Ramos (cell line): ENCODE measurements around the gene ABCA9.
"Not testable (repeated sequence)": the region's sequence is repeated elsewhere in the genome, so short reads cannot be mapped to it uniquely, and the experiment has no call there.

Experiments used
- in situ Hi-C: fragments of 300-500 bp; cut with MboI; formaldehyde crosslinking; loops from one replicate; pipeline ENCODE4 v1.14.3; 2022; ENCODE audit warnings: low sequenced_read_pairs; ENCODE audit not compliant: unreplicated experiment

ABCA9 gene

DNA sequence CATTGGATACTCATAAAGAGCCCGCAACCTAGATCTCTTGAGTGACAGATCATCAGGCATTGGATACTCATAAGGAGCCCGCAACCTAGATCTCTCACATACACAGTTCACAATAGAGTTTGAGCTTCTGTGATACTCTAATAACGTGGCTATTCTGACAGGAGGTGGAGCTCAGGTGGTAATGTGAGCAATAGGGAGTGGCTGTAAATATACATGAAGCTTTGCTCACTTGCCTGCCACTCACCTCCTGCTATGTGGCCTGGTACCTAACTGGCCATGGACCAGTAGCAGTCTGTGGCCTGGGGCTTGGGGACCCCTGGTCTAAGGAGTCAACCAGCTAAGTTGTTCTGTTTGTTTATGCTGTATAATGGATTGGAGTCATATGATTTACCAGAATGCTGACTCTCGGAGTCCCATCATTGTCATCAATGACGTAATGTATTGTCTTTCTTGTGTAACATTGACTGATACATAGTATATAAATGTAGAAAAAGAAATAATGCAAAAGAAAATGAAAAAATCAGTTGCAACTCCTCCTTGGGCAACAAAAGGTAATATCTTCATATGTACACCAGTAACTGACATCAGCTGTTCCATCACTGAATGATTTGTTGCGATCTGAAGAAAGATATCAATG, 17.5 kb downstream of the ABCA9 start:
- in situ Hi-C loops: no loop called here

DNA sequence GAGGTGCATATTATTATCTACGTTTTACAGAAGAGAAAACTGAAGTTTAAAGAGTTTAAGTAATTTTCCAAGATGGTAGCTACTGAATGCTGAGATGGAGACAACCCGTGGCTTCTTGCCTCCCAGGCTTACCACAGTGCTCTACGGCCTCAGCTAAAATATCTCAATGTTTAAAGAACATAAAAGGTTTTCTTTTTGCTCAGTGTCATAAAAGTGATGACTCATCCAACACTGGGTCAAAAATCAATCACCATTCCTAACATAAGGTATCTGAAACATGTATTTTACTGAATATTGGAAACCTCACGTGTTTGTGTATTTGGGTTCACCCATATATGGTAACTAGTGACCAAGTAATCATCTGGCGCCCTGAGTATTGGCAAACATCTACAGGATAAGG, 18.4 kb downstream of the ABCA9 start:
- in situ Hi-C loops: no loop called here

DNA sequence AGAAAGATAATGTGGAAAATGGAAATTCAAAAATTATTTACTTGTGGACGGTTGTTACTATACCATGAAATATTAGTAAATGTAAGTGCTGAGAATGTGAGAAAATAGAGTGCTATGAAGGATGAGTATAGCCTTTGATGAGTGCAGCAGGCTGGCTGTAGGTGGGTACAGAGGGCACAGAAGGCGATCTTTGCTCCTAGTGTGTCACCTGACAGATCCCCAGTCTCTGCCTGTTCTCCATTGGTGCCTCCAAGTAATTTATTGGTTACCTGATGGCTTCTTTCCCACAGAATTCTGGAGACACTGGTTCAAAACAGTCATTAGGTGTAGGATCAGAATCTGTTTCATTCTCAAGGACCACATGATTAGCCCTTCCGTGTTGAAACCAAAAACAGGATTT, 28.9 kb downstream of the ABCA9 start:
- in situ Hi-C loops: no loop called here

DNA sequence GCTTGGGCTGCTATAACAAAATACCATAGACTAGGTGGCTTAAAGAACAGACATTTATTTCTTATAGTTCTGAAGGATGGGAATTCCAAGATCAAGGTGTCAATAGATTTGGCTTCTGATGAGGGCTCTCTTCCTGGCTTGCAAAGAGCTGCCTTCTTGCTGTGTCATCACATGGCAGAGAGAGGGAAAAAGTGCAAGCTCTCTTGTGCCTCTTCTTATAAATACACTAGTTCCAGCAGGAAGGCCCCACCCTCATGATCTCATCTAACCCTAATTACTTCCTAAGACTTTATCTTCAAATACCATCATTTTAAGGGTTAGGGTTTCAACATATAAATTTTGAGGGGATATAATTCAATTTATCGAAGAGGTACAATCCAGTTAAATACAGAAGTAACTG, 30.6 kb downstream of the ABCA9 start:
- in situ Hi-C loops: no loop called here

DNA sequence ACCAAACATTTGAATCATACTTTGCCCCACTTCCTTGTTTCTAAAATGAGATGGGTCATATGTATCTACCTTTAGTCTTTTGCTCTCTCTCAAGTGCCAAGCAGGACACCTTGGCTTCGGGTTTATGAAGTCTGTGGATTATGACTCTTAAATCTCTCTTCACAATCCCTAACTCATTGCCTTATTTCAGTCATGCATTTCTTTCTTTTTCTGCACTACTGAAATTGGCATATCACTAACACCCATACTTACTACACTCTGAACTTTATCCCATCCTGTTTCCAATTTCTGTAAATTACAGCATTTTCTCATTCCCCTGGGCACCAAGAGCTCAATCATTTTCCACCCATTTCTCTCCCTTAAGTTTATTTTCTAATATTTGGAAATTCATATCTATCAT, 42.0 kb downstream of the ABCA9 start:
- in situ Hi-C loops: no loop called here

DNA sequence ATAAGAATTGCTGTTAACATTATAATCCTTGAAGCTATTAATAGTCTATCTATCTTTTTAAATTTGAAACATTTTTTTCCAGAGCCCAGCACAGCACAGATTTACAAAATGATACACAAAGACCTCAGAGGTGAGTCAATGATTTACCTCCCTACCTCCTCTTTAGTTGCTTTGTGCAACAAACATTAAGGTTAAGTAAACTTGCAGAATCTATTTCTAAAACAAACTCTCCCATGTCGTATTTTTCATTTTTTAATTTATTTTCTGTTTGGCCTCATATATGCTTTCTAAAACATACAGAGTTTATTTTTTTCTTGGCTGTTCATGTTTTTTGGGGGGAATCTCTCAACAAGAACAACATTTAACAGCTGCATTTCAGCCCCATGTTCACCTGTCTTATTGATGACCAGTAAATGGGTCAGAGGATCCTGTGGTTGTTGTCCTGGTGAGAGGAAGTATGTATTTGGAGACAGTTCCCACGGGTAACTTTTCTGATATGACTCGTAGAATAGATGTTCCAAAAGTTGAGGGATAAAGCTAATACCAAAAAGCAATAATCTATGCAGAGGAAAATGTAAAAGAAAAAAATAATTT, 42.6 kb downstream of the ABCA9 start:
- in situ Hi-C loops: no loop called here

DNA sequence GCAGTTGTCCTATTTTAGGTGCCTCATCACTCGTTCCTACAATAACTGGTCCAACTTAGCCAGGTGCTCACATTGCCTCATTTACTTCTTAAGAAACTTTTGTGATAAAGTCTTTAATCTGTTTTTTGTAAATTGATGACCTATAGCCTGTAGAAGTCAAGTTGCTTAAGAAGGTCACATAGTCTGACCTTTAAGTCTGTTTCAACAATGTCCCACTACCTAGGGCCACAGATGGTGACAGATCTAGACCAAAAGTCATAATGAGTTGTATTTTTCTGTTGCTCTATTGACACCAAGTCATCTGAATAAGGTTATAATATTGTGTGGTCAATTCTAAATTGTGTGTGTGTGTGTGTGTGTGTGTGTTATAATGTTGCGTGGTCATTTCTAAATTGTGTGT, 45.1 kb downstream of the ABCA9 start:
- in situ Hi-C loops: no loop called here

DNA sequence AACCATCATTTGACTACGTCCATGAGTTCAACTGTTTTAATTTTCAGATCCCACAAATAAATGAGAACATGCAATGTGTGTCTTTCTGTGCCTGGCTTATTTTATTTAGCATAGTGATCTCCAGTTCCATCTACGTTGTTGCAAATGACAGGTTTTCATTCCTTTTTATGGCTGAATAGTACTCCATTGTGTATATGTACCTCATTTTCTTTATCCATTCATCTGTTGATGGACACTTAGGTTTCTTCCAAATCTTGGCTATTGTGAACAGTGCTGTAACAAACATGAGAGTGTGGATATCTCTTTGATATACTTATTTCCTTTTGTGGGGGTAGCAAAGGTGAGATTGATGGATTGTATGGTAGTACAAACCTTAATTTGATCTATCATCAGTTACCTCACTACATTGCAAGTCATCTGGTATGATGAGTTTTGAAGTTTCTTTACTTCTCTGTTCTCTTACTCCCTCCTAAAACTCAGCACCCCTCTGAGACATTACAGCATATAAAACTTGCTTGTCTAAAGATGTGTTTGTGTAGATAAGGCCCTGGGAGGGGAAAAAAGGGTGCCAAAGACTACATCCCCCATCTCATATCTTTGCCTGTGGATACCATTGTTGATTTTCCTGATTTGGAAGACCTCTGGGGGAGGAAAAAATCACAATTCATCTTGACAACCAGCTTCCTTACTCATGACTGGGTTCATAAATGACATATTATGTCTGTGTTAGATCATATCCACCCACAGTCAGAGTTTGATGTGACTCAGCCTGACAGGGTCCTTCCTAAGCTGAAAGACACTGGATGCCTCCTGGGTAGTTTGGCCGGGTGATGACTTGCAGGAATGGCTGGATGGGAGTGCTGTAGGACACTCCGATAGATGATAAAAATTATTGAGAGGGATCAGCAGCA, 47.6 kb downstream of the ABCA9 start:
- in situ Hi-C loops: no loop called here

DNA sequence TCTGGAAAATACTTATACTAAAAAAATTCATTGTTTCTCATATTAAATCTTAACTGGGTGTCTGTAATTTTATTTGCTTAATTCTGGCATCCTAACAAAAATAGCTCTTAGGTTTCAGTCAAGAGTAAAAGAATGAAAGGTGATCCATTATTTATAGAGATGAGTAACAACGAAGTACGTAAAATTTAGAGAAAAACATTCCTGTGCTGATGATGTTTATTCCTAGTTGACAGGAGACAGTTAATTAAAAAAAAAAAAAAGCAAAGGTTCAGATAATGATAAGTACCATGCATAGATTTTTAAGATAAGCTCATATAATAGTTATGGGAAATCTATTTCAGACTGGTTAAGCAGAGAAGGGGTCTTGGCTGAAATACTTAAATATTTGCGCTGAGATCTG, 50.8 kb downstream of the ABCA9 start:
- in situ Hi-C loops: no loop called here

DNA sequence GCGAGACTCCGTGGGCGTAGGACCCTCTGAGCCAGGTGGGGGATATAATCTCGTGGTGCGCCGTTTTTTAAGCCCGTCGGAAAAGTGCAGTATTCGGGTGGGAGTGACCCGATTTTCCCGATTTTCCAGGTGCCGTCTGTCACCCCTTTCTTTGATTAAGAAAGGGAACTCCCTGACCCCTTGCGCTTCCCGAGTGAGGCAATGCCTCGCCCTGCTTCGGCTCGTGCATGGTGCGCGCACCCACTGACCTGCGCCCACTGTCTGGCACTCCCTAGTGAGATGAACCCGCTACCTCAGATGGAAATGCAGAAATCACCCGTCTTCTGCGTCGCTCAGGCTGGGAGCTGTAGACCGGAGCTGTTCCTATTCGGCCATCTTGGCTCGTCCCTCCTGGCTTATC, 56.0 kb downstream of the ABCA9 start:
- in situ Hi-C loops: not testable (repeated sequence)

DNA sequence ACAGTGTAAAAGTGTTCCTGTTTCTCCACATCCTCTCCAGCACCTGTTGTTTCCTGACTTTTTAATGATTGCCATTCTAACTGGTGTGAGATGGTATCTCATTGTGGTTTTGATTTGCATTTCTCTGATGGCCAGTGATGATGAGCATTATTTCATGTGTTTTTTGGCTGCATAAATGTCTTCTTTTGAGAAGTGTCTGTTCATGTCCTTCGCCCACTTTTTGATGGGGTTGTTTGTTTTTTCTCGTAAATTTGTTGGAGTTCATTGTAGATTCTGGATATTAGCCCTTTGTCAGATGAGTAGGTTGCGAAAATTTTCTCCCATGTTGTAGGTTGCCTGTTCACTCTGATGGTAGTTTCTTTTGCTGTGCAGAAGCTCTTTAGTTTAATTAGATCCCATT, 61.0 kb downstream of the ABCA9 start:
- in situ Hi-C loops: not testable (repeated sequence)

DNA sequence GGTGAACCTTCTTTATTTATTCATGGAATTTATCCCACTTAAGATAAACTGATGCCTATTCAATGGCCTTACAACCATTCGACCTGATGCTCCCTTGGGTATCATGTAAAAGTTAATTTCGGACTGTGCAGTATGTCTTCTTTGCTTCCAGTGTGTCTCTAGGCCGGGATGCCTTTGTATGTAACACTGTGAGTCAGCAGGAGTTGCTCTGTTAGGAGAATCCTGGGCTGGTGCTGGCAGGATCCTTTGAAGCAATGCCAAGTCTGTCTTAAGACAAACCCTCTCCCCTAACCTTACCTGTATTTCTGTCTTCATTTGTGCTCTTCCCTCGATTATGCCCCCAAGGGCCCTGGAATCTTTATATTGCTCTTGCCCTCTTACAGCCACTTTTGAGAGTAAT, 67.6 kb downstream of the ABCA9 start:
- in situ Hi-C loops: no loop called here

DNA sequence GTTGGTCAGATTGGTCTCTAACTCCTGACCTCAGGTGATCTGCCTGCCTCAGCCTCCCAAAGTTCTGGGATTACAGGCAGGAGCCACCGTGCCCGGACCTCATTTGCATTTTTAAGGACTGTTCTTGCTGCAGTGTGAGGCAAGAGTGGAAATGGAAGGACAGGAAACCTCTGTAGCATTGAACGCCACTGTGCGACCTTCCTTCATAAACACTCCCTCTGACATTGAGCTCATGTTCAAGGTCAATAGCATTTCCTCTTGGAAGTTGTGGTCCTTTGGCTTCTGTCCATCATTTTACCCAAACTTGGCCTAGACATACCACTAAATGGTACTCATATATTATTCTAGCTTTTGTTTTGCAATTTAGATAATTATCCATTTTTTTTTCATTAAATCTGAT, 72.8 kb downstream of the ABCA9 start:
- in situ Hi-C loops: no loop called here

DNA sequence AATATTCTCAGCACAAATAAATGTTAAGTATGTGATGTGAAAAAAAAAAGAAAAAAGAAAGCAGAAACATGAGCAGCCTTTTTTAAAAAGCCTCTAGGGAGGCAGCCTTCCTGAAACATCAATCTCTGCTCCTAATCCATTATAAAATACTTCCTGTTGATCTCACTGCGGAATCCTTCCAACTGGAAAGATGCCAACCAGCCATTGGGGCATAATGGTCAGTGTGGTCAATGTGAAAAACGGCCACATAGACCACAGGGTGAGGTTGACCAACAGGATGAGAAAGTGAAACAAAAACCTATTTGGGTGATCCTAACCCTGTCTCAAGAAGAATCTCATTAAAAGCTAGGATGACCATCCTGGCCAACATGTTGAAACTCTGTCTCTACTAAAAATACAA, 79.4 kb downstream of the ABCA9 start:
- in situ Hi-C loops: no loop called here

DNA sequence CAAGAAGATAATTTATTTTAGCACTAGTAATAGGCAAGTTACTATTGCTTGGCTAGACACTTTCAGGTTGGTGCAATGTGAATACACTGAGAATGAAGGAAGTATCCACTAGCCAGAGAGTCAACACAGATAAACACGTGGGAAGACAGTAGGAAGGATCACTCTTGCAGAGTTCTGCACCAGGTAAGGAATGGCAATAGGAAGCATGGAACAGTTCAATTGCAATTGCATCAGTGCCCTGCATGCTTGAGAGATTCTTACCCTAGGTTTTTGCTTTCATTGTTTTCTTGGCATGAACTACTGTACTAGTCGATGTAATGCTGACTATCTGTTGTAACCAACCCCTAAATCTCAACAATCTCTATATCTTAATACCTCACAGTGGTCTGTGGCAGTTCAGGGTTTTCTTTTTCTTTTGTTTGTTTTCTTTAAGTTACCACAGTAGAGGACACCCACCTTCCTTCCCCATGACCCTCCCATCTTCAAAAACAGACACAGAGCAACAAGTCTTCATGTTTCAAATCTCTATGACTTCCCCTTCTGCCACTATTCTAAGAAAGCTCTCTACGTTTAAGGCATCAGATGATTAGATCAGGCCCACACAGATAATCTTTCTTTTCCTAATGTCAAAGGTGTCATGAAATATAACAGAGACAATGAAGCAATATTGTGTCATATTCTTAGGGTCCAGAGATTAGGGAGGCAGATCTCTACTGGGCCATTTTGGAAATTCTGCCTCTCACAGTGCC, 87.5 kb downstream of the ABCA9 start:
- in situ Hi-C loops: no loop called here

DNA sequence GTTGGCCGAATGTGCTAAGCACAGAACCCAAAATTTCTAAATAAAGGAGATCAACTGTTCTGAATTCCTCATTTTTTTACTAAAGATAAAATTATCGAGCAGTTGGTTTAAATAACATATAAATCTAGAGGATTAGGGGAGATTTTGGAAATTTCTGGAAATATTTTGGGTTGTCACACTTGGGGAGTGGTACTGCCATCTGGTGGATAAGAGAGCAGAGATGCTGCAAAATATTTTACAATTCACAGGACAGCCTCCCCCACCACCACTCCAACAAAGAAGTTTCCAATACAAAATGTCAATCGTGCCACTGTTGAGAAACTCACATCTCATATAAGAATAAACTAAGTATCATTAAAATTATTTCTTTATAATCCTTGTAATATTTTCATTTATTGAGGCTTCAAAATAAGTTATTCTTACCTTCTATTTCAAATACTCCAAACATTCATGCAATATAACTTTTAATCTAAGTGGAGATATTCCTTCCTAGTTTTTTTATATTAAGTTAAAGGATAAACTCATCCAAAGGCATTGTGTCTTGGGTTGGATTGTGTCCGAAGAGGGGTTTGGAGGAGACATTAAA, 88.5 kb downstream of the ABCA9 start:
- in situ Hi-C loops: no loop called here

DNA sequence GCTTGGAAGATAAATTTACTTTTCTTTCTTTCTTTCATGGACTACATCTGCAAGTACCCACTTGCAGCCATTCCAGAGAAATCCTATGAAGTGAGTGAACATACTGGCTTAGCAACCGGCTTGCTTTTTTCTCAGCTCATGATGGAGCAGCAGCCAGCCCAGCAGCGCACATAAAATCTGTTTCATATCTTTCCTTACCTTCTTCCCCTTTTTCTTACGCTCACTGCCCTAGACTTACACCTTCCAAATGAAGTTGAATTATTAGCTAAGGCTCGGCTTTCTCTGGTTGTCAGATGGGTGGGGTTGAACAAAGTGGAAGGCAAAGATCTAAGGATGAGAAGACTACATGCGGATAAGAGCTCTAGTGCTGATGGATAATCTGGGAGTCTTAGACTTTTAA, 91.6 kb downstream of the ABCA9 start:
- in situ Hi-C loops: no loop called here

DNA sequence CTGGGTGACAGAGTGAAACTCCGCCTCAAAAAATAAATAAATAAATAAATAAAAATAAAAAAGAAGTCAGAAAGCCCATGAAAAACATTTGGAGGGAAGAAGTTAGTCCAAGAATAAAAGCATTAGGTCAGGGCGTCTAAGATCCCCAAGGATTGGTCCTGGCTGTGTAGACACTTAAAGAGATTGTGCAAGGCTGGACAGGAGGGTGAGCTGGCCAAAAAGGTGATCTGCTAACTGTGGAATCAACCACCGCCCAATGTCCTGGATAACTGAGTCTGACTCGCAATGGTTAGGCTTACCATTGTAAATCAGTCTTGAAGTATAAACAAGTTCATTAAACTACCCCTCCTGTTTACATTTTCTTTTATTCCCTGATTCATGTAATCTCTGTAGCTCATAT, 96.8 kb downstream of the ABCA9 start:
- in situ Hi-C loops: no loop called here

DNA sequence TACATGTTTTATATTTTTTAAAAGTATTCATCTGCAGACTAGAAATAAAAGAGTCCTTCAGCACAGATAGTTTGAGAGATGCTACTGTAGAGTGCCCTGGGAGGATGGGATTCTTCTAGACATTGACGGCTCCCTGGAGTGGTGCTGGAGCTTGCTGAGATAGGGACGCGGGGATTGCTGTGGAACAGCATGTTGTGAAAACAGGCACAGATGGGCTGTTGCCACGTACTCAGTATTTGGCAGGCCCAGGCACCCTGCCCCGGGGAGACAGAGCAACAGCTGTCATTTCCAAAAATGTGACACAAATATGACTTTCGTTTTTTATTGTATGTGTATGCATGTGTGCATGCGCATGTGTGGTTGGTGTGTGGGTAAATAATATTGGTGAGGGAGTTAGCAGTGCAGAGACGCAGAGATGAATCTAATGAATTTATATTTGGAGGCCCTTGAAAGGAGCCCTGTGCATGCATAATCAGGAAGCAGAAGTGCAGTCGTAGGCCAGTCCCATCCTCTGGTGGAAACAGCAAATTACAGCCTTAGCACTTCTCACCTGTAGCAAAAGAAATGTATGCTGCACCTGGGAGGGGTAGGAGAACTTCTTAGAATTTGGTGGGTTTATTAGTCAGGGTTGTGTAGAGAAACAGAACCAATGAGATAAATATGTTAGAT, 99.4 kb downstream of the ABCA9 start:
- in situ Hi-C loops: no loop called here

DNA sequence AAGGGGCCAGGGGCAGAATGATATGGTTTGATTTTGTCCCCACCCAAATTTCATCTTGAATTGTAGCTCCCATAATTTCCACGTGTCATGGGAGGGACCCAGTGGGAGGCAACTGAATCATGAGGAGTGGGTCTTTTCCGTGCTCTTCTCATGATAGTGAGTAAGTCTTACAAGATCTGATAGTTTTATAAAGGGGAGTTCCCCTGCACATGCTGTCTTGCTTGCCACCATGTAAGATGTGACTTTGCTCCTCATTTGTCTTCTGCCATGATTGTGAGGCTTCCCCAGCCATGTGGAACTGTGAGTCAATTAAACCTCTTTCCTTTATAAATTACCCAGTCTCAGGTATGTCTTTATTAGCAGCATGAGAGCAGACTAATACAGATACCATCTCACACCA, 101.6 kb downstream of the ABCA9 start:
- in situ Hi-C loops: not testable (repeated sequence)
